NCI-H2227 (cell line): ENCODE data around the gene VSIG10L.

Source experiments
- DNase-seq: peaks from one replicate; lab custom pipeline; 2025; ENCODE audit not compliant: unreplicated experiment; lab: John Stamatoyannopoulos, UW

Gene VSIG10L

GRCh38 chr19:51365965-51366388 lies 24.0 kb upstream of the VSIG10L start, which contains the start of gene ETFB:
Gene ETFB, minus strand, starts transcription at chr19:51366388. Its CDS starts 62 bp downstream, at chr19:51366326.
- DNase-seq = no peak

GRCh38 chr19:51365211-51365964 lies 23.4 kb upstream of the VSIG10L start:
- DNase-seq = peak; percentile 1

- no peak for DNase-seq
Observed at GRCh38 chr19:51364200-51365106, 22.5 kb upstream of the VSIG10L start.

GRCh38 chr19:51361239-51361638 lies 19.3 kb upstream of the VSIG10L start:
- DNase-seq = no peak

- no peak for DNase-seq
Observed at GRCh38 chr19:51359294-51359693, 17.4 kb upstream of the VSIG10L start.

GRCh38 chr19:51357952-51358351 lies 16.0 kb upstream of the VSIG10L start:
- no peak for DNase-seq

GRCh38 chr19:51356159-51356801 lies 14.3 kb upstream of the VSIG10L start:
- no peak for DNase-seq

GRCh38 chr19:51354742-51355148 lies 12.8 kb upstream of the VSIG10L start:
- peak; percentile 80 for DNase-seq

GRCh38 chr19:51354103-51354741 lies 12.3 kb upstream of the VSIG10L start:
- peak; percentile 18 for DNase-seq

GRCh38 chr19:51352783-51353360 lies 10.9 kb upstream of the VSIG10L start:
- no peak for DNase-seq

GRCh38 chr19:51351266-51351990 lies 9.5 kb upstream of the VSIG10L start:
- DNase-seq = no peak

GRCh38 chr19:51347209-51347928 lies 5.4 kb upstream of the VSIG10L start:
- no peak for DNase-seq

- no peak for DNase-seq
Observed at GRCh38 chr19:51346742-51347141, 4.8 kb upstream of the VSIG10L start.

GRCh38 chr19:51345076-51345620 lies 3.2 kb upstream of the VSIG10L start:
- no peak for DNase-seq

GRCh38 chr19:51342631-51343569 lies 961 bp upstream of the VSIG10L start:
- DNase-seq = no peak

GRCh38 chr19:51341066-51341465 lies 873 bp downstream of the VSIG10L start:
- DNase-seq = no peak

GRCh38 chr19:51339687-51340656 lies 2.0 kb downstream of the VSIG10L start:
- DNase-seq = peak; percentile 91
